Measurements from ENCODE around the gene PIGZ.

The PIGZ gene, protein sequence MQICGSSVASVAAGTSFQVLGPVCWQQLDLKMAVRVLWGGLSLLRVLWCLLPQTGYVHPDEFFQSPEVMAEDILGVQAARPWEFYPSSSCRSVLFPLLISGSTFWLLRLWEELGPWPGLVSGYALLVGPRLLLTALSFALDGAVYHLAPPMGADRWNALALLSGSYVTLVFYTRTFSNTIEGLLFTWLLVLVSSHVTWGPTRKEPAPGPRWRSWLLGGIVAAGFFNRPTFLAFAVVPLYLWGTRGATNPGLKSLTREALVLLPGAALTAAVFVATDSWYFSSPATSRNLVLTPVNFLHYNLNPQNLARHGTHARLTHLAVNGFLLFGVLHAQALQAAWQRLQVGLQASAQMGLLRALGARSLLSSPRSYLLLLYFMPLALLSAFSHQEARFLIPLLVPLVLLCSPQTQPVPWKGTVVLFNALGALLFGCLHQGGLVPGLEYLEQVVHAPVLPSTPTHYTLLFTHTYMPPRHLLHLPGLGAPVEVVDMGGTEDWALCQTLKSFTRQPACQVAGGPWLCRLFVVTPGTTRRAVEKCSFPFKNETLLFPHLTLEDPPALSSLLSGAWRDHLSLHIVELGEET

DNA sequence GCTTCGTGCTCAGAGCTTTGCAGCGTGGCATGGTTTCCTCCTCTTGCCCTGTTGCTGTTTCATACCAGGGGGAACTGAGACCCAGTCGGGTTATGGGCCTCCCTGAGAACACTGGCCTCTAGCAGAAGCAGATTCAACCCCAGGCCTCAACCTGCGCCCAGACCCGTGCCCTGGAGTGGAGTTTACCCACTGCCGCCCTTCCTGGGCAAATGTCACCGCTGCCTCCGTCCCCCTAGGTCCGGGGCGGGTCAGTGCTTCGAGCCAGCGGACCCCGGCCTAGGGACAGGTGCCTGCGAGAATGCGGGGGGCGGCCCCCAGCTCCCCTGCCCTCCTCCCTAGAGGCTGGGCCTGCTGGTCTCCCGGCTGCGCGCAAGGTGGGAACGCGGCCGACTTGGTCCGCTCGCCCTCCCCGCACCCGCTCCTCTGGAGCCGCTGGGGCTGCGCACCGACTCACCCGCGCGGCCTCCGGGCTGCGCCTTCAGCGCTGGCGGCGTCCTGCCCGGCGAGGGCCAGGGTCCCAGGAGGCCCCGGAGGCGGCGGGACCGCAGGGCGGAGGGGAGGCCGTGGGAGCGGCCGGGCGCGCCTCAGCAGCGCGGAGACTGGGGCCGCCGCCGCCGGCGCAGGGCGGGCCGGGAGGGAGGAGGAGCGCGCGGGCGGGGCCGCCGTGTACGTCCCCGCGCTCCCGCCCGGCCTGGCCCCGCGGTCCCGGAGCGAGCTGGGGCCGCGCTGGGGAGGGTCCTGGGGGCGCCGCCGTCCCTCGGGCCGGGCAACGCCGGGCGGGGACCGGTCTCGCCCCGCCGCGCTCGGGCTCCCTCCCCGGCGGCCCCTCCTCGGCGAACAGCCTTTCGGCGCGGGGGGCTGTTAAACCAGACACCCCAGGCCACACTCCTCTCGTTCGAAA lies at the start of gene PIGZ:
Gene PIGZ (minus strand): TSS at position 601 of the 901 bp plus-strand sequence. CDS start 16,802 bp downstream, outside the sequence.
- peak; percentile 58 to 88 (median 73) for DNase-seq

DNA sequence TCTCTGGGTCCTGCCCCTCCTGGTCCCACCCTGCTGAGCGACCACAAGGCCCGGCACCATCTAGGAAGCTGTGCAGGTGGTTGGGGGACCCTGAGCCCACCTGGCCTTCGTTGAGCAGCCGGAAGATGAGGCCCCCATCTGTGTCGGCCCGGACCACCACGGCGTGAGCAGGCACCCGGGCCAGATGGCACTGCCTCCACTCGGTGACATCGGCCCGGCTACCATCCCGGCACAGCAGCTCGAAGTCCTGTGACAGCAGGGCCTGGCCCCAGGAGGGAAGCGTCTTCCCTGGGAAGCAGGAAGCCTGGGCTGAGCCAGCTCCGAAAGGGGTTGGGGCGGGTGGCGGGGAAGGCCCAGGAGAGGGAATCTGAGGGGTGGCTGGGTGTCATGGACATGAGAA lies 48.4 kb upstream of the PIGZ start:
- DNase-seq: no peak

- DNase-seq: no peak
Observed at GRCh38 chr3:197015790-197016736, 47.4 kb upstream of the PIGZ start.

DNA sequence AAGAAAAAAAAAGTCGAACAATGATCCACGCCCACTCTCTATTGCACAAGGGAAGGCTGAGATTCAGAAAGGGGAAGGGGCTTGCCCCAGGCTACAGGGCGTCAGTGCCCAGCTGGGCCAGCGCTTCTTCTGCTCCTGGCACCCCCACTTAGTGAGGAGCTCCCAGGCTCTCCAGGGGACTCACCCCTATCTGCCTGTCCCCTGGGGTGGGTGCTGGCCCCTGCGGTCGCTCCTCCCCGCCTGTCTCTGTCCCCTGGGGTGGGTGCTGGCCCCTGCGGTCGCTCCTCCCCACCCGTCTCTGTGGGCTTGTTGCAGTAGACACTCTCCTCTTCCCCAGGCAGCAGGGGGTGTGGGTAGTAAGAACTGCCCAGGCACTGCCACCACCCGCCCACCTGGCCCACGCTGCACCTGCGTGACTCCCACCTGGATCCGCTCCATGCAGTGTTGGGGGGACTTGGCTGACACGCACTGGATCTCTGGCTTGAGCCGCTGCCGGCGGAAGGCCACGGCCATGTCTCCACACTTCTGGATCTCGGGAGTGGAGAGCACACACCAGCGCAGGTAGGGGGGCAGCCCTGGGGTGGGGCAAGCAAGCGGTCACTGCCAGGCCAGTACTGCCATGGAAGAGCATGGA lies 46.4 kb upstream of the PIGZ start:
- peak in 1 of 3 donors; percentile 14 for DNase-seq

- no peak for DNase-seq
Observed at GRCh38 chr3:197014024-197014423, 45.4 kb upstream of the PIGZ start.

- no peak for DNase-seq
Observed at GRCh38 chr3:197012540-197012883, 43.9 kb upstream of the PIGZ start.

DNA sequence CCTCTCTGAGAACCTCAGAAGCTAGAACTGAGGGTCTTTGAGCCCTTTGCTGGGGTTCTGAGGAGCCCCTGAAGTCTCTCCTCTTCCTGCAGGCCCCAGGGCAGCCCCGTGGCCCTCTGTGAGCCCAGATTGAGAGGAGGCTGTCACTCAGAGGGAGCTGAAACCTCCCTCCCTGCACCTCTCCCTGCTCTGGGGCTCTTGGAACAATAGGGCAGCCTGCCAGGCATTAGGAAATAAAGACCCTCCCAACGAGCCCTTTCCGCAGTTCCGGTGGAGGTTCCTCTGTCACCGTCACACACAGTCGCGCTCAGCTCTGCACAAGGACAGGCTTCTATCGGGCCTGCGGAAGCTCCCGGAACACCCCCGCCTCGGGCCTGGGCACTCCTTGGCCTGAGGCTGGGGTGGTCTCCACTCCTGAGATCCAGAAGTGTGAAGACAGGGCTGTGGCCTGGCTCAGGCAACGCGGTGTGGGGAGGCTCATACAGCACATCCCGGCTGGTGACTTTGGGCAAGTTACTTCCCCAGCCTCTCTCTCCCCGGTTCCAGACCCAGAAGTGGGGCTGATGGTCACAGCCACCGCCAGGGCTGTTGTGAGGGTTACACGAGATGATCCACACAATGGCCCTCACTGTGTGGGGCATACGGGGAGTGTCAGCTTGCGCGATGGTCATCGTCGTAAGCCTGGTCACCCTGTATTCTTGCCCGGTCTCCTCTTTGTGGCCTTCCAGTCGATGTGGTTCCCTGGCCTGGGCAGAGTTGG lies 43.3 kb upstream of the PIGZ start:
- DNase-seq: no peak

- no peak for DNase-seq
Observed at GRCh38 chr3:197010556-197011351, 42.1 kb upstream of the PIGZ start.

- DNase-seq: no peak
Observed at GRCh38 chr3:197009532-197010019, 40.9 kb upstream of the PIGZ start.

DNA sequence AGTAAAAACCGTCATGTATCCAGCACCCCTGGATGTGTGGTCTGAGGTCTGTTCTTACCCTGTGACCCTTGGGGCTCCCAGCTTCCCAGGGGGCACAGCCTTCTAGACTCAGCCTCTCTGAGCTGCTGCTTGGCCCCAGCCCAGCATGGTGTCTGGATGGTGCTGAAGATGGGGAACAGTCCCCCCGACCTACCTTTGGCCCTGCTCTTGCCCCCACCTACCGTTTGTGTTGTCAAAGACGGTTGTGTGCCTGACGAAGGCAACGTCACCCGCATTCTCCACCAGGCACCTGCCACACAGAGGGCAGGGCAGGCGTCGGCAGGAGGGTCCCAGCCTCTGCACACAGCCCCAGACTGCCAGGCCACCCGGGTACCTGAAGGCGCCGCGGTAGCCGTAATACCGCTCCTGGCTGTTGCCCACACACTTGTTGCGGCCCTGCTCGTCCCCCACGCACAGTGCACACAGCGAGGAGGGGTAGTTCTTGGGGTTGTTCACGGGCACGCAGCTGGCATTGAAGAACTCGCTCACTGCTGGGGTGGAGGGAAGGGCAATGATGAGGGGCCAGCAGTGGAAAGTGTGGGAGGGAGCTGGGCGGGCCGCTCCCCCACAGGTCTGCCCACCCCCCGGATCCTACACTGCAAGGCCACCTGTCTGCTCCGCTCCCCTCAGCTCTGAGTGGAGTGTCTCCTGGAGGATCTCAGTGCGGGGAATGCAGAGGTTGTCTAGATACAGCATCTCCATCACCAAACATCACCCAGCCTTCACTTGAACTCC lies 40.0 kb upstream of the PIGZ start:
- DNase-seq: no peak

GRCh38 chr3:197007953-197008352 lies 39.3 kb upstream of the PIGZ start:
- no peak for DNase-seq

GRCh38 chr3:197007296-197007940 lies 38.8 kb upstream of the PIGZ start:
- no peak for DNase-seq

- DNase-seq: no peak
Observed at GRCh38 chr3:197006860-197007259, 38.2 kb upstream of the PIGZ start.

DNA sequence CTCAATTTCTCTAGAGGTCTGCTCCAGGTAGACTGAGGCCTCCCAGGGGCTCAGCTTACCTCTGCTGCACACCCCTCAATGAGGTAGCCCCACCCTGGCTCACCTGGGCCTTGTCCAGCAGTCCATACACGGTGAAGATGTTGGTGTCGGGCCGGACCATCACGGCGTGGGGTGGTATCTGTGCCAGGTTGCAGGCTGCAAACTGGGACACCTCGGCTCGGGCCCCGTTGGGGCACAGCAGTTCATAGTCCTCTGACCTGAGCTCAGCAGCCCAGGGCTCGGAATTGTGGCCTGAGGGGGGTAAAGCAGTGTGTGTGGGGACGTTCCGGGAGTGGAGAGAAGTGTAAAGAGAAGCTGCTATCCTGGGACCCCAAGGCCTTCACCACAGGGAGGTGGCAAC lies 37.8 kb upstream of the PIGZ start:
- no peak for DNase-seq

GRCh38 chr3:197003461-197004385 lies 35.1 kb upstream of the PIGZ start:
- DNase-seq: peak in 1 of 3 donors; percentile 16

- peak; percentile 89 to 97 (median 94) for DNase-seq
Observed at GRCh38 chr3:197002701-197003454, 34.2 kb upstream of the PIGZ start.
